ENCODE measurements around the gene MRC1.

MRC1 gene

GRCh38 chr10:17808971-17809841 lies at the start of gene MRC1:
Gene MRC1 (plus strand): TSS chr10:17809348. CDS start chr10:17809466, 118 bp downstream.
- DNase-seq, result no peak

- DNase-seq, result no peak
Observed at GRCh38 chr10:17764142-17764541, 45.0 kb upstream of the MRC1 start.

- DNase-seq, result no peak
Observed at GRCh38 chr10:17765602-17766001, 43.5 kb upstream of the MRC1 start.

DNA sequence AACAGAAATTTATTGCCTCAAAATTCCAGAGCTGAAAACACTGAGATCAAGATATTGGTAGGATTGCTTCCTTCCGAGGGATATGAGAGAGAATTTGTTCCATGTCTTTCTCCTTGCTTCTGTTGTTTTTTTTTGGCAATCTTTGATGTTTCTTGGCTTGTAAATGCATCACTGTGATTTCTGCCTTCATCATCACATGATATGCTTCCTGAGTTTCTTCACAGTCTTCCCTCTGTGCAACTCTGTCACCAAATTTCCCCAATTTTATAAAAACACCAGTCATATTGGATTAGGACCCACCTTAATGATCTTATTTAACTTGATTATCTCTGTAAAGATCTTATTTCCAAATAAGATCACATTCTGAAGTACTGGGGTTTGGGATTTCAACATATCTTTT lies 42.4 kb upstream of the MRC1 start:
- no peak for DNase-seq

DNA sequence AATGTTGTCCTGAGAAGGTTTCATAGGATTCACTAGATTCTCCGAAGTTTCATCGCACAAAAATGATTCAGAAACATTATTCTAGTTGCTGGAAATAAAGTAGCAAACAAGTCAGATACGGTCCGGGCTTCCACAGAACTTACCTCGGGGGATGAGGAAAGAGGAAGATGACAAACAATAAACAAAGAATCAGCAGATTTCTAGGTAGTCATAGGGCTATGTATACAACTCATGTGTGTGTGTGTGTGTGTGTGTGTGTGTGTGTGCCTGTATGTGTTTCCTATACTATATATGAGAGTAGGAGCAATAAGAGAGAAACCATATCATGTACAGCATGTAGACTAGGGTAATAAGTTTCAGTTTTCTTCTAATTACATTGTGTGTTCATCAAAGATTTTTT lies 40.7 kb upstream of the MRC1 start:
- DNase-seq, result no peak

GRCh38 chr10:17768957-17769356 lies 40.2 kb upstream of the MRC1 start:
- no peak for DNase-seq

DNA sequence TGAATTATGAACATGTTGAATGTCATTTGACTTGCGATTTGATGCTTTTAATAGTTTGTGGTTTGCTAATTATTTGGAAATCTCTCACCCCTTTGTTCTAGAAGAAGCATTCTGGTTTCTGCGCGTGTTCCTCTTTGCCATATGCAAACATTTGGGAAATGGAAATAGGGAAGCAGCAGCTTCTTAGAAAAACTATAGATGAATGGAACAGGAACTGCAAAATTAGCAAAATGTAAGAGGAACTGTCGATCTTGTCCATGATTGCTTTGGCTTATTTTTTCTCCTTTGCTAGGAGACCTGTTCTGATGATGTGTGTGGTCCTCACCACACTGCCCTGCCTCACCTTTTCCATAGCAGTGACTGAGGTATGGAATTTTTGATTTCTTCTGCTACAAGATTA lies 38.1 kb upstream of the MRC1 start:
- DNase-seq, result no peak

- DNase-seq, result no peak
Observed at GRCh38 chr10:17779784-17780183, 29.4 kb upstream of the MRC1 start.

DNA sequence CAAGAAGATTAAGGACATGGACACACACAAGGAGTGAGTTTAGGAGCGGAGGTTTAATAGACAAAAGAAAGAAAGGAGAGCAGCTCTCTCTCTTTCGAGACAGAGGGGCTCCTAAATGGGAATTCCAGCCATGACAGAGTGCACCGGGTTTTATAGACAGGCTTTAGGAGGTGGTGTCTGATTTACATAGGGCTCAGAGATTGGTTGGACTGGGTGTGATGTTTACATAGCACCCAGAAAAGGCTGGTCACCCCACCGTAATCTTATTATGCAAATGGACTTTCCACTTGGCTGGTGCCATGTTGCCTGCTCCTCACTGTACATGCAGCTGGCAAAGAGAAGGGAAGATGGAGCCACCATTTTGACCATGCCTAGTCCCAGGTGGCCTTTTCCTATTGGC lies 28.4 kb upstream of the MRC1 start:
- no peak for DNase-seq

GRCh38 chr10:17781856-17782255 lies 27.3 kb upstream of the MRC1 start:
- no peak for DNase-seq

DNA sequence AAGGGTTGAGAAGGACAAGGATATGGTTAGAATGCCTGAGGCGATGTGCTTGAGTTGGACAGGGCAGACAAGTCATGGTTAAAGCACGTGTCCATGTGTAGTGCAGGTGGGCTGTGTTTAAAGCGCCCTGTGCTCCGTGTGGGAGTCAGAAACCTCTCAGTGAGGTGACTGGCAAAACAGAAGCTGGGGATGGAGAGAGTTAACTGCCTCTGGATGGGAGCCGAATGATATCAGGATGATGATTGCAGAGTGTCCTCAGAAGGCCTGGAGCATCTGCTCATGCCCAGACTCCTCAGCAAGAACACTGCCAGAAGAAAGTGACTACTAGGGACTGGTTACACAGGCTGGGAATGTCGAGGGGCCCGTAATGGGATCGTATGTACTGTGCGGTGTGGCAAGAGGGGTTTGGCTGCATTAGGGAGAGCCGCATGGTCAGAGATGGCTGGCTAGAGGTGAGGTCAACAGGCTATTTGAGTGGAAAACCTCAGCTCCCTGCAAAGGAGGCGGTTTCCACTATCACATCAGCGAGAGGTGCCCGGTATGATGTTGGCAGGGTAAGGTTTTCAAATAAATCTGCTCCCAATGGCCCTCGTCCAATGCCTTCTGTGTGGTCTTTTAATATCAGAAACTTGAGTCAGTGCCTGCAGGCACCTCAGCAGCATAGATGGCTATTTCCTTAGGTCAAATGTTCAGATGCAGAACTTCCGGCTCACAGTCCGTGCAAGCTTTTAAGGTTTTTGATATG lies 26.1 kb upstream of the MRC1 start:
- DNase-seq, result no peak

DNA sequence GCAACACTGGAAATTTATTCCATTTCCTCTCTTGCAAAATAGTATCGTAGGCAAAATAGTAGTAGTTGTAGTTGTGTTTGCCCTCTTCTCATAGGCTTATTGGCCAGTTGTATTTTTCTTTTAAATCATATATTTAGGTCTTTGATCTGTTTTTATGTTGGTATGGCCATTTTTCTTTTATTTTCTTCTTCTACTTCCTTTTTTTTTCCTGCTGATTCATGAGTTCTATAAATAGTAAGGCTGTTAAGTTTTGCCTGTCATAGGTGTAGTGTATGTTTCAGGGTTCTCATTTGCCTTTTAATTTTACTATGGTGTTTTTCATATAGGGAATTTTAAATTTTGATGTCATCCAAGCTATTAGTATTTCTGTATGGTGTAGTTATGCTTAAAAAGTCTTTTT lies 25.4 kb upstream of the MRC1 start:
- no peak for DNase-seq

GRCh38 chr10:17784688-17785087 lies 24.5 kb upstream of the MRC1 start:
- no peak for DNase-seq

DNA sequence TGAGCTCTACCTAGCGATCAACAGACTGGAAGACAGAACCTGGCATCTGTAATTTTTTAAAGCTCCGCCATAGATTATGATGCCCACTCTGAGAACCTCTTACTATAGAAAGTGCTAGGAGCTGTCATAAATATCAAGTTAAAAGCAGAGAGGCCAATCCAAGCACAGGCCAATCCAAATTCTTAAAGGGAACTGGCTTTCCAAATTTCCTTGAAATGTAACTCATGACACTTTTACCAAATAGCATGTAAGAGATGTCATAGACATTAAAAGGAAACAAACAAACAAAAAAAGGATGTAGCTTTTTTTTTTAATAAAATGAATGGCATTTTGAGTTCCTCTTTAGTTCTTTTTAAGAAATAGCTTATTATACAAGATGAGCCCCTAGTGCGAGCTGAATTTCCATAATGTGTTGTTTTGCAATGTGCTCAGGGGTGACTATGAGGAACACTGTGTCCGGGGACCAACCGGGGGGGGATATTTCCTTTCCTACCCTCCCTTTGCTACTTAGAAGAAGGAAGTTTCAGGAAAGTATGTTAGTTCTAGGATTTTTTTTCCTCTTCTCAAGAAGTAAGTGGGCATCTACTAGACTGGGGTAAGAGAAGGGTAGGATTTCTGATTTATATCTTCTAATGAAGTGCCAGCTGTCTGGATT lies 23.7 kb upstream of the MRC1 start:
- DNase-seq, result no peak

- no peak for DNase-seq
Observed at GRCh38 chr10:17787087-17787961, 21.8 kb upstream of the MRC1 start.

GRCh38 chr10:17788646-17789045 lies 20.5 kb upstream of the MRC1 start:
- no peak for DNase-seq

GRCh38 chr10:17789396-17789795 lies 19.8 kb upstream of the MRC1 start:
- DNase-seq, result no peak

DNA sequence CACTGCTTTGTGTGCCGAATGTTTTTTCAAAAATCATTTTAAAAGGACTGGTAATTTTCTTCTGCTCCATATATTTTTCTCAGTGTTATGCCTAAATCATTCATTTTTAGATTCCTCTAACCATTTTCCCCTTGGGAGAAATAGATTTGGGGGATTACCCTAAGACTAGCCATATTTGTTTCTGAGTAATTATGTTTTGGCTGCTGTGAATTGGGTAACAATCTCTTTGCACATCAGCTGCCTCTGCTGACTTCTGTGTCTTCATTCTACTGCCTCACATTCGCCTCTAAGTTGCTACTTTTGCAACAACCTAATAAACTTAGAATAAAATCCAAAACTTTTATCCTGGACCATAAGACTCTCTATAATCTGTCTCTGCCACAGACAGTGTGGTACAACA lies 18.5 kb upstream of the MRC1 start:
- DNase-seq, result no peak

GRCh38 chr10:17792991-17793390 lies 16.2 kb upstream of the MRC1 start:
- DNase-seq, result no peak

DNA sequence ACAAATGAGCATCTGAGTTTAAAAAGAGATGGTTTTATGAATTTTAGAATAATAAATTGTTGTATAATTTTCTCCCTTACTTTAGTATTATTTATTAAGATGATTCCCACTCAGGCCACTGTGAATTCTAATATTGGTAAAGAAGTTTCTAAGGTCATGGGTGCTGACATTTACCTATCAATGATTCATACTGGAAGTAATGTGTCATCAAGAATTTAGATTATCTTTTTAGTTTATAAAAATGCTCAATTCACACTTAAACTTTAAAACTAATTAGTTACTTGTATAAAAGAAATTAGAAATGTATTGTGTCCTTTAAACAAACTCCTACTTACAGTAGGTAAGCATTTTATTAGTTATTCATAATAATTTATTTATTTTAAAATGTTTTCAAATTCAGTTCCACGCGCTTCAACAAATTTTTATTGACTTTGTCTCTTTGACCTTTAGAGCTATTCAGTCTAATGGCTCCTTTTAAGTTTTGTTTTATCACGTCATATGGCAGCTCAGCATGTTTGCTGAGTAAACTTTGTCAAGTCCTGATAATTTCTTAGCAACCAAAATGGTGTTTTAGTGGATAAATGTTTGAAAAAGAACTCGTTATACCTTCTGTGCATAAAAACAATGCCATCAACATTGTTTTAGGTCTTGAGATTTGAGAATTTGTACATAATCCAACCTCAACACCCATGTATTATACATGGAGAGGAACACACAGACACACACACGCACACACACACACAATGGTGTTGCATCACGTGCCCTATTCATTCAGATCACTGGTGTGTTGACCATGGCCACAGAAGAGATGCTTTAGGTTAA lies 15.1 kb upstream of the MRC1 start:
- no peak for DNase-seq

DNA sequence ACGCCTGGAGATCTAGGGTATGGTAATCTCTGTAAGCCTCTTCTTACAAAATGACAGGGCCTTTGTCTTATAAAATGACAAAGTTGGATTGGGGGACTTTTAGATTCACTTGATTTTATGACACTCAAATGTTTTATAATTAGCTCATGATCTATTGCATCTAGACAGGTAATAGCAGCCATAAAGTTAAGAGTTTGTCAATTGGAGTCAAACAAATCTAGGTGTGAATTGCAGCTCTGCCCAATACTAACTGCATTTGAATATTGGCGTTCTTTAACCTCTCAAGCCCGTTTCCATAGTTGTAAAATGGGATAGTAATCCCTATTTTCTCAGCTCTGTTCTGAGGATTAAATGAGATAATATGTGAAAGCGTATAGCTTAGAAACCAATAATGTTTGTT lies 14.1 kb upstream of the MRC1 start:
- DNase-seq, result no peak

Data from activated CD8-positive, alpha-beta memory T cell treated with anti-CD3 and anti-CD28 coated beads, Interleukin-2, amount 50 U/mL, for 4 hours (primary cell).